T-helper 2 cell (primary cell): ENCODE data around the gene ARSB.
A peak's percentile ranks its signal among the peaks of the same experiment; 100 is the strongest.
"Not testable (repeated sequence)": the region's sequence is repeated elsewhere in the genome, so short reads cannot be mapped to it uniquely, and the experiment has no call there.

Source experiments
- DNase-seq, 5 experiments: peaks; one replicate each; pipeline versions ENCODE4 v3.0.0 to v3.0.0-alpha.2; 2012 to 2022

The ARSB gene

GRCh38 chr5:78930721-78931120 is 54.4 kb downstream of the ARSB start:
- no peak for DNase-seq

GRCh38 chr5:78929833-78930232 is 55.3 kb downstream of the ARSB start:
- no peak for DNase-seq

GRCh38 chr5:78927657-78928282 is 57.3 kb downstream of the ARSB start:
- no peak for DNase-seq

- no peak for DNase-seq
Measured at GRCh38 chr5:78926252-78926651, 58.9 kb downstream of the ARSB start.

- no peak for DNase-seq
Measured at GRCh38 chr5:78925129-78925876, 59.8 kb downstream of the ARSB start.

- DNase-seq = no peak
Measured at GRCh38 chr5:78923622-78923970, 61.5 kb downstream of the ARSB start.

- DNase-seq = peak in 1 of 5 experiments; percentile 46
Measured at GRCh38 chr5:78922879-78923621, 62.1 kb downstream of the ARSB start.

GRCh38 chr5:78920604-78921003 is 64.5 kb downstream of the ARSB start:
- no peak for DNase-seq

GRCh38 chr5:78919796-78920195 is 65.3 kb downstream of the ARSB start:
- no peak for DNase-seq

- DNase-seq = no peak
Measured at GRCh38 chr5:78916044-78916443, 69.1 kb downstream of the ARSB start.

- DNase-seq = no peak
Measured at GRCh38 chr5:78915170-78915569, 69.9 kb downstream of the ARSB start.

- no peak for DNase-seq
Measured at GRCh38 chr5:78912811-78913210, 72.3 kb downstream of the ARSB start.

- DNase-seq = no peak
Measured at GRCh38 chr5:78912085-78912771, 72.9 kb downstream of the ARSB start.

GRCh38 chr5:78909224-78909983 is 75.7 kb downstream of the ARSB start:
- not testable (repeated sequence) for DNase-seq

- no peak for DNase-seq
Measured at GRCh38 chr5:78908173-78909061, 76.7 kb downstream of the ARSB start.

- DNase-seq = no peak
Measured at GRCh38 chr5:78907255-78907891, 77.7 kb downstream of the ARSB start.

- DNase-seq = no peak
Measured at GRCh38 chr5:78905084-78905938, 79.8 kb downstream of the ARSB start.

- no peak for DNase-seq
Measured at GRCh38 chr5:78903861-78904260, 81.2 kb downstream of the ARSB start.

- no peak for DNase-seq
Measured at GRCh38 chr5:78903353-78903752, 81.8 kb downstream of the ARSB start.

GRCh38 chr5:78899922-78900362 is 85.2 kb downstream of the ARSB start:
- peak in 1 of 5 experiments; percentile 52 for DNase-seq
